22Rv1 (cell line): ENCODE results near the gene SS18L1.
"Not testable (repeated sequence)": the region's sequence is repeated elsewhere in the genome, so short reads cannot be mapped to it uniquely, and the experiment has no call there.

Experiments used
- H3K27ac ChIP-seq: fragments of 450-650 bp; 2 replicates; pipeline ENCODE4 v1.5.1; 2017
- CTCF ChIP-seq: fragments of 450-650 bp; IDR thresholded peaks from 2 replicates; pipeline ENCODE4 v1.5.1; 2017; ENCODE audit warnings: mild to moderate bottlenecking
- ZFX ChIP-seq: fragments of 450-650 bp; IDR thresholded peaks from 2 replicates; pipeline ENCODE4 v1.6.1; 2017; ENCODE audit warnings: antibody characterized with exemption, borderline replicate concordance

The SS18L1 gene

GRCh38 chr20:62147528-62147927 lies 4.0 kb downstream of the SS18L1 start:
- TF ChIP-seq ZFX (no peak), CTCF (no peak)
- no peak overlapping the region for H3K27ac ChIP-seq

- not testable (repeated sequence) for H3K27ac ChIP-seq
Observed at GRCh38 chr20:62148383-62148782, 4.8 kb downstream of the SS18L1 start.

- TF ChIP-seq CTCF, result no peak
- TF ChIP-seq ZFX, result no peak
- no peak overlapping the region for H3K27ac ChIP-seq
Observed at GRCh38 chr20:62148908-62149314, 5.3 kb downstream of the SS18L1 start.

DNA sequence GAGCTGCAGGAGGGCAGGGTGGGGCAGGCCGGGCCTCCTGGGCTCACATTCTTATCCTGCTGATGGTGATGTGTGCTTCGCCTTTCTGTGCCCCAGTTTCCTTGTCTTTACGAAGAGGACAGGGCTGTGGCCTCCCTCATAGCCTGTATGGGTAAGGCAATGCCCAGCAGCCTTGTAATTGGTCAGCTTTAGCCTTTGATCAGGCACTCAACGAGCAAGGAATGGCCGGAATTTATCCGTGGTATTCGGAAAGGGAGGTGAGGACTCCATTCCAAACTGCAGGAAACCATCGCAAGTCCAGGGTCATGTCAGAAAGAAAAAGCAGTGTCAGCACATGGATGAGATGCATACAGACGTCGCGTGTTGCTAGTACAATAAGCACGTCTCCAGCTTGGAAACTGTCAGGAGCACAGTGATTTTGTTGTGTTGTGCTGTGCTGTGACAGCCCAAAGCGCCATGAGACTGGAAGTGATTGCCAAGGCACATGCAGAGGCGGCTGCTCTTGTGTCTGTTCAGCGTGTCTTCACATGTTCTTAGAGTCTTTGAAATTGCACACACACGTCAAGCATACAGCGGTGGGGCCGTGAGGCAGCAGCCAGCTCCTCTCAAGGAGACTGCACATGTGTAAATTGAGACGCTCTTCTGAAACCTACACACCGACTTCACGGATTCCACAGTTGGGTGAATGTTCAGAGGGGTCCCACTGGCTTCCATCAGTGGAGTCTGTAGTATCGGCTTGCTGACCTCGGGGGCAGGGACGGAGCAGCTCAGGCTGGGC lies 6.2 kb downstream of the SS18L1 start:
- H3K27ac ChIP-seq, result no peak overlapping the region

GRCh38 chr20:62150310-62150575 lies 6.7 kb downstream of the SS18L1 start:
- TF ChIP-seq ZFX, result no peak
- TF ChIP-seq CTCF, result no peak
- no peak overlapping the region for H3K27ac ChIP-seq

More for the DNA sequence above, 6.2 kb downstream of the SS18L1 start:
- no peak for TF ChIP-seq ZFX
- TF ChIP-seq CTCF, result no peak

GRCh38 chr20:62151225-62151624 lies 7.7 kb downstream of the SS18L1 start:
- H3K27ac ChIP-seq, result no peak overlapping the region
- TF ChIP-seq ZFX (no peak), CTCF (no peak)

GRCh38 chr20:62151835-62152364 lies 8.3 kb downstream of the SS18L1 start:
- TF ChIP-seq ZFX, result no peak
- TF ChIP-seq CTCF, result no peak
- H3K27ac ChIP-seq, result no peak overlapping the region
